Neural progenitor cell (in vitro differentiated cells): ENCODE measurements around the gene RBPMS2. TPM values are rescaled to one million over a fixed set of nuclear protein-coding genes. Genes with fewer than 3 reads are reported as not detected.

Source experiments
- DNase-seq: peaks from one replicate; pipeline ENCODE4 v3.0.0-alpha.2; 2016; ENCODE audit warnings: low spot score
- H2AFZ ChIP-seq: fragments of 200-600 bp; sonication (generic); replicated peaks from 2 replicates; pipeline ENCODE4 v1.6.1; 2016; ENCODE audit warnings: antibody characterized with exemption
- H3F3A ChIP-seq: fragments of 200-600 bp; sonication (generic); 2 replicates; pipeline ENCODE4 v1.6.1; 2016; ENCODE audit warnings: antibody characterized with exemption, low read depth
- H3K27ac ChIP-seq: fragments of 200-600 bp; sonication (generic); 2 replicates; pipeline ENCODE4 v1.5.1; 2016; ENCODE audit warnings: mild to moderate bottlenecking
- H3K27me3 ChIP-seq: fragments of 200-600 bp; sonication (generic); 2 replicates; pipeline ENCODE4 v1.6.1; 2016; ENCODE audit warnings: mild to moderate bottlenecking, moderate library complexity
- H3K36me3 ChIP-seq: fragments of 200-600 bp; sonication (generic); 2 replicates; pipeline ENCODE4 v1.5.1; 2016
- H3K4me1 ChIP-seq: fragments of 200-600 bp; sonication (generic); 2 replicates; pipeline ENCODE4 v1.6.1; 2016; ENCODE audit warnings: mixed run types
- H3K4me2 ChIP-seq: fragments of 200-600 bp; sonication (generic); 2 replicates; pipeline ENCODE4 v1.6.1; 2016
- H3K4me3 ChIP-seq: fragments of 200-600 bp; sonication (generic); 2 replicates; pipeline ENCODE4 v1.5.1; 2016
- H3K79me2 ChIP-seq: fragments of 200-600 bp; sonication (generic); 2 replicates; pipeline ENCODE4 v1.6.1; 2016; ENCODE audit warnings: low read depth
- H3K9ac ChIP-seq: fragments of 200-600 bp; sonication (generic); 2 replicates; pipeline ENCODE4 v1.6.1; 2016
- H3K9me3 ChIP-seq: fragments of 200-600 bp; sonication (generic); 2 replicates; pipeline ENCODE4 v1.5.1; 2016; ENCODE audit warnings: low read depth
- H4K20me1 ChIP-seq: fragments of 200-600 bp; sonication (generic); 2 replicates; pipeline ENCODE4 v1.6.1; 2016; ENCODE audit warnings: low read depth
- H3K27ac Mint-ChIP-seq: 3 replicates; pipeline ENCODE4 v1.8.0; 2021; ENCODE audit warnings: mixed read lengths
- H3K27me3 Mint-ChIP-seq: 2 replicates; pipeline ENCODE4 v1.8.0; 2022; ENCODE audit warnings: low read depth, mild to moderate bottlenecking, inconsistent platforms, moderate library complexity, mixed read lengths; ENCODE audit not compliant: insufficient read depth
- H3K36me3 Mint-ChIP-seq: 3 replicates; pipeline ENCODE4 v1.8.0; 2021; ENCODE audit warnings: mixed read lengths
- H3K4me1 Mint-ChIP-seq: 3 replicates; pipeline ENCODE4 v1.8.0; 2021; ENCODE audit warnings: mixed read lengths
- H3K4me3 Mint-ChIP-seq: 3 replicates; pipeline ENCODE4 v1.8.0; 2021; ENCODE audit warnings: mild to moderate bottlenecking, moderate library complexity, mixed read lengths
- H3K9me3 Mint-ChIP-seq: 3 replicates; pipeline ENCODE4 v1.8.0; 2020; ENCODE audit warnings: mixed read lengths
- EZH2 ChIP-seq: fragments of 200-600 bp; sonication (generic); IDR thresholded peaks from 2 replicates; pipeline ENCODE4 v1.6.1; 2017; ENCODE audit warnings: antibody characterized with exemption, mild to moderate bottlenecking, moderate library complexity
- EZH2phosphoT487 ChIP-seq: fragments of 200-600 bp; sonication (generic); IDR thresholded peaks from 2 replicates; pipeline ENCODE4 v1.6.1; 2017; ENCODE audit warnings: antibody characterized with exemption
- microRNA counts: library from miRNA; unstranded; fragments of <30 nt; microRNA quantifications from one replicate; lab custom pipeline; 2016
- microRNA-seq: library from miRNA; unstranded; fragments of <30 nt; microRNA quantifications from one replicate; pipeline ENCODE4, GENCODE V29; 2016
- small RNA-seq: library from RNA; depleted of rRNA; stranded (forward); fragments of <200 nt; gene quantifications from one replicate; pipeline ENCODE3, GENCODE V24; 2015
- total RNA-seq: library from RNA; depleted of rRNA; stranded (reverse); fragments of >200 nt; gene quantifications from 2 replicates; pipeline ENCODE4 v1.2.3, GENCODE V29; 2015; ENCODE audit warnings: low replicate concordance
- TF ChIP-seq, protein P1 (sequence below): fragments of 200-600 bp; sonication (generic); IDR thresholded peaks from 2 replicates; pipeline ENCODE4 v1.5.1; 2017; ENCODE audit warnings: antibody characterized with exemption, mild to moderate bottlenecking

The RBPMS2 gene
- total RNA-seq, 1 donor from 2014 or later = 0.15 TPM

DNA sequence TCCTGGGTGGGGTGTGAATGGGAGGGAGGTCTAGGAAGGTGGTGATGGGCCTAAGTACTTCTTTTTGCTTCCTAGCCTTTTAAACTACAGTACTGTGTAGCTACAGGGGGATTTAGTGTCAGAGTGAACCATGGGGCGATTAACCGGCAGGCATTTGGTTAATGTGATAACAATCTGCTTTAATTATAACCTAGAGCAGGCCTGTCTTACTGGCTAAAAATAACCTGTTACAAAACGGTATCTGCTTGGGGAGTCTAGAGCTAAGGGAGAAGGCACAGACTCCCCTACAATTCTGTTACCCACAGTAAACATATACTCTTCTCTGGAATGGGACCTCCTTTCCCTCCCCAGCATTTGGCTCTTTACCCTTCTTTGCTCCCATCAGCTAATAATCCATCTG lies 85.4 kb downstream of the RBPMS2 start:
- Histone ChIP-seq H3F3A (peaks cover 65% of the 10 kb centered on the region), H3K36me3 (peaks cover 12% of the 10 kb centered on the region), H3K27me3 (no peaks in the 10 kb centered on the region), H3K27ac (no peak overlapping the region), H3K4me3 (no peak overlapping the region), H3K79me2 (peaks cover 42% of the 10 kb centered on the region), H4K20me1 (peaks cover 84% of the 10 kb centered on the region), H2AFZ (no peak overlapping the region), H3K9me3 (no peaks in the 10 kb centered on the region), H3K4me2 (no peak overlapping the region), H3K4me1 (peaks cover 2% of the 10 kb centered on the region), H3K9ac (no peak overlapping the region)
- Mint-ChIP-seq H3K9me3 (no peaks in the 10 kb centered on the region), H3K4me1 (peaks cover 34% of the 10 kb centered on the region), H3K36me3 (peaks cover 41% of the 10 kb centered on the region), H3K27me3 (peaks cover 8% of the 10 kb centered on the region), H3K4me3 (no peak overlapping the region), H3K27ac (no peak overlapping the region)
- TF ChIP-seq, protein P1, sequence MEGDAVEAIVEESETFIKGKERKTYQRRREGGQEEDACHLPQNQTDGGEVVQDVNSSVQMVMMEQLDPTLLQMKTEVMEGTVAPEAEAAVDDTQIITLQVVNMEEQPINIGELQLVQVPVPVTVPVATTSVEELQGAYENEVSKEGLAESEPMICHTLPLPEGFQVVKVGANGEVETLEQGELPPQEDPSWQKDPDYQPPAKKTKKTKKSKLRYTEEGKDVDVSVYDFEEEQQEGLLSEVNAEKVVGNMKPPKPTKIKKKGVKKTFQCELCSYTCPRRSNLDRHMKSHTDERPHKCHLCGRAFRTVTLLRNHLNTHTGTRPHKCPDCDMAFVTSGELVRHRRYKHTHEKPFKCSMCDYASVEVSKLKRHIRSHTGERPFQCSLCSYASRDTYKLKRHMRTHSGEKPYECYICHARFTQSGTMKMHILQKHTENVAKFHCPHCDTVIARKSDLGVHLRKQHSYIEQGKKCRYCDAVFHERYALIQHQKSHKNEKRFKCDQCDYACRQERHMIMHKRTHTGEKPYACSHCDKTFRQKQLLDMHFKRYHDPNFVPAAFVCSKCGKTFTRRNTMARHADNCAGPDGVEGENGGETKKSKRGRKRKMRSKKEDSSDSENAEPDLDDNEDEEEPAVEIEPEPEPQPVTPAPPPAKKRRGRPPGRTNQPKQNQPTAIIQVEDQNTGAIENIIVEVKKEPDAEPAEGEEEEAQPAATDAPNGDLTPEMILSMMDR = no peak
- TF ChIP-seq EZH2 (no peak), EZH2phosphoT487 (no peak)
- no peak for DNase-seq

MicroRNAs encoded within 50 kb of the gene (microRNA counts, 767-probe panel; counts per million panel counts)
- 460 counts per million, percentile 90 among the panel's probes with 10 or more counts for microRNA hsa-miR-1272 (lab: Ali Mortazavi, UCI)

Small RNAs within 50 kb of the gene (microRNA-seq; reads per million reads assigned to microRNA genes)
- gene MIR1272 = not detected

Small RNAs within 50 kb of the gene (small RNA-seq; reads per million reads assigned to genes)
- not detected for gene AC100830.2
- 0.36 reads per million, percentile 38 among the genes with 10 or more reads in this experiment for gene MIR1272

Other genes starting within 250 kb of the RBPMS2 start
- 50.8 and 111 TPM in 2 replicates for gene PIF1, start 50.1 kb upstream of the RBPMS2 start, total RNA-seq
- 7.7 and 15.7 TPM in 2 replicates for gene PLEKHO2, start 66.3 kb upstream of the RBPMS2 start, total RNA-seq
- 6.1 and 7.1 TPM in 2 replicates for gene ANKDD1A, start 136.3 kb upstream of the RBPMS2 start, total RNA-seq
- 84.4 and 109 TPM in 2 replicates for gene SPG21, start 214.3 kb upstream of the RBPMS2 start, total RNA-seq